GM12878 (cell line): Measurements from ENCODE around the gene VAV2.

Source experiments
- ATF7 ChIP-seq: fragments of 450-650 bp; IDR thresholded peaks from 2 replicates; pipeline ENCODE4 v1.6.1; 2016; ENCODE audit warnings: low read depth, mild to moderate bottlenecking
- CHD2 ChIP-seq: IDR thresholded peaks from 2 replicates; pipeline ENCODE4 v1.6.1; 2011; ENCODE audit warnings: low read depth, low read length, improper control_type of control experiment, borderline replicate concordance
- CREB1 ChIP-seq: IDR thresholded peaks from 2 replicates; pipeline ENCODE4 v1.6.1; 2012; ENCODE audit warnings: low read depth, mild to moderate bottlenecking, inconsistent platforms
- CTCF ChIP-seq, 3 experiments: IDR thresholded peaks in 2 of 3; conservative IDR thresholded peaks in 1 of 3; 2 replicates each; pipeline ENCODE4 v1.5.1; 2011; ENCODE audit warnings: low read depth in 3 of 3, low read length in 3 of 3, mild to moderate bottlenecking in 3 of 3, control low read depth in 2 of 3, moderate library complexity in 2 of 3, inconsistent platforms in 1 of 3, mixed read lengths in 1 of 3; ENCODE audit not compliant: control insufficient read depth in 2 of 3, insufficient read depth in 1 of 3; ENCODE audit errors: extremely low read depth in 1 of 3
- HCFC1 ChIP-seq: fragments of 150-350 bp; IDR thresholded peaks from 2 replicates; pipeline ENCODE4 v1.6.1; 2014; ENCODE audit warnings: low read length
- HDAC2 ChIP-seq: fragments of 200-600 bp; sonication (generic); IDR thresholded peaks from 2 replicates; pipeline ENCODE4 v1.6.1; 2017
- HDAC6 ChIP-seq: fragments of 200-600 bp; sonication (generic); IDR thresholded peaks from one replicate; pipeline ENCODE4 v1.8.0; 2017; ENCODE audit warnings: antibody characterized with exemption; ENCODE audit not compliant: unreplicated experiment
- POLR2A ChIP-seq: IDR thresholded peaks from 2 replicates; pipeline ENCODE4 v1.6.1; 2011; ENCODE audit warnings: low read depth, mild to moderate bottlenecking, low read length
- POLR2AphosphoS5 ChIP-seq: IDR thresholded peaks from 2 replicates; pipeline ENCODE4 v1.6.1; 2011; ENCODE audit warnings: mild to moderate bottlenecking, low read length, inconsistent platforms
- ZNF207 ChIP-seq: fragments of 450-650 bp; IDR thresholded peaks from 2 replicates; pipeline ENCODE4 v1.6.1; 2014; ENCODE audit warnings: antibody characterized with exemption, mild to moderate bottlenecking, borderline replicate concordance
- ZNF217 ChIP-seq: fragments of 450-650 bp; IDR thresholded peaks from 2 replicates; pipeline ENCODE4 v1.6.1; 2017; ENCODE audit warnings: antibody characterized with exemption, mild to moderate bottlenecking

GRCh38 chr9:133881671-133882381 lies 110.3 kb downstream of the VAV2 start:
- no peak for TF ChIP-seq CREB1
- TF ChIP-seq HDAC6: no peak
- no peak for TF ChIP-seq CTCF (IDR thresholded peaks at IDR 0.05 in 2 of 3, conservative IDR thresholded peaks at IDR 0.05 in 1 of 3; ENCODE audit: control insufficient read depth in 2 of 3, extremely low read depth in 1 of 3, insufficient read depth in 1 of 3, low read depth in 3 of 3, low read length in 3 of 3)
- TF ChIP-seq HDAC2: no peak
- TF ChIP-seq POLR2A: no peak
- TF ChIP-seq ATF7: no peak
- TF ChIP-seq POLR2AphosphoS5: no peak
- no peak for TF ChIP-seq CHD2
- no peak for TF ChIP-seq ZNF217
- no peak for TF ChIP-seq ZNF207
- TF ChIP-seq HCFC1: no peak
